K562 (cell line): Measurements from ENCODE around the gene B4GALT1. TPM values are rescaled to one million over a fixed set of nuclear protein-coding genes. Genes with fewer than 3 reads are reported as not detected.

Source experiments
- ELF1 ChIP-seq: fragments of 200-800 bp; sonication (Bioruptor generic); IDR thresholded peaks from 2 replicates; pipeline ENCODE4 v1.6.1; 2016; ENCODE audit warnings: missing genetic modification characterization, missing compliant biosample characterization
- EP300 ChIP-seq: IDR thresholded peaks from 2 replicates; pipeline ENCODE4 v1.6.1; 2012; ENCODE audit warnings: low read length, improper control_type of control experiment
- ETV5 ChIP-seq: sonication (generic); formaldehyde crosslinking; IDR thresholded peaks from 2 replicates; pipeline ENCODE4 v1.4.0; 2020; ENCODE audit warnings: low read depth, mild to moderate bottlenecking, missing genetic modification reagents
- FOSL1 ChIP-seq: fragments of 200-800 bp; sonication (Bioruptor generic); conservative IDR thresholded peaks from 2 replicates; pipeline ENCODE4 v1.6.1; 2016; ENCODE audit warnings: missing genetic modification characterization, missing compliant biosample characterization
- SMARCA4 ChIP-seq: fragments of 450-650 bp; IDR thresholded peaks from 2 replicates; pipeline ENCODE4 v1.6.1; 2016
- ZKSCAN8 ChIP-seq: fragments of 200-800 bp; sonication (Bioruptor generic); IDR thresholded peaks from 2 replicates; pipeline ENCODE4 v1.6.1; 2016; ENCODE audit warnings: missing genetic modification characterization, missing compliant biosample characterization
- ZNF217 ChIP-seq: sonication (generic); formaldehyde crosslinking; IDR thresholded peaks from 2 replicates; pipeline ENCODE4 v1.8.0; 2022; ENCODE audit warnings: mild to moderate bottlenecking, missing genetic modification reagents
- ZNF384 ChIP-seq: IDR thresholded peaks from 2 replicates; pipeline ENCODE4 v1.6.1; 2012; ENCODE audit warnings: low read depth, low read length, improper control_type of control experiment
- polyA plus RNA-seq, 8 experiments: library from polyadenylated mRNA; depleted of rRNA in 4 of 8; stranded (reverse) in 5 of 8; unstranded in 3 of 8; fragments of >200 nt; fragmentation: Nextera tagmentation in 2 of 8; fragmentation: Illumina TruSeq in 1 of 8; extraction: Ambion mirVana in 2 of 8; extraction: Trizol in 1 of 8; gene quantifications; 2 replicates each; pipeline versions ENCODE4 v1.2.1 to v1.2.3, GENCODE V29; 2011 to 2014; ENCODE audit warnings: inconsistent platforms in 1 of 8, missing spikeins in 1 of 8
- total RNA-seq, 7 experiments: library from RNA; depleted of rRNA in 6 of 7; stranded (reverse); fragments of >200 nt in 6 of 7; fragmentation: Illumina TruSeq in 2 of 7; extraction: Trizol in 2 of 7; gene quantifications; 2 replicates each; pipeline versions ENCODE4 v1.2.1 to v1.2.3, GENCODE V29; 2011 to 2021; ENCODE audit warnings: low replicate concordance in 1 of 7
- TF ChIP-seq, protein P1 (sequence below), 2 experiments: fragments of 150-350 bp in 1 of 2; IDR thresholded peaks; 2 replicates each; pipeline ENCODE4 v1.6.1; 2012 to 2016; ENCODE audit warnings: low read depth in 2 of 2, low read length in 2 of 2, mild to moderate bottlenecking in 1 of 2, moderate library complexity in 1 of 2
- TF ChIP-seq, protein P2 (sequence below), 2 experiments: fragments of 450-650 bp; IDR thresholded peaks; 2 replicates each; pipeline ENCODE4 v1.6.1; 2016
- TF ChIP-seq, protein P3 (sequence below), 2 experiments: IDR thresholded peaks in 1 of 2; conservative IDR thresholded peaks in 1 of 2; 2 replicates each; pipeline ENCODE4 v1.6.1; 2016; ENCODE audit warnings: low read depth in 2 of 2, mild to moderate bottlenecking in 1 of 2, missing compliant biosample characterization in 1 of 2, missing genetic modification characterization in 1 of 2, moderate library complexity in 1 of 2
- TF ChIP-seq, protein P4 (sequence below): IDR thresholded peaks from 2 replicates; pipeline ENCODE4 v1.6.1; 2016; ENCODE audit warnings: missing genetic modification characterization, missing compliant biosample characterization
- TF ChIP-seq, protein P5 (sequence below): fragments of 250-450 bp; sonication (Bioruptor Pico); IDR thresholded peaks from 2 replicates; pipeline ENCODE4 v1.4.0; 2020

The B4GALT1 gene
- total and polyA plus RNA-seq, 9 of the 15 experiments (the other 6 are each of a cell fraction or from before 2014, with no cell fraction given), result 4.1 to 26.8 (median 7.1) TPM

DNA sequence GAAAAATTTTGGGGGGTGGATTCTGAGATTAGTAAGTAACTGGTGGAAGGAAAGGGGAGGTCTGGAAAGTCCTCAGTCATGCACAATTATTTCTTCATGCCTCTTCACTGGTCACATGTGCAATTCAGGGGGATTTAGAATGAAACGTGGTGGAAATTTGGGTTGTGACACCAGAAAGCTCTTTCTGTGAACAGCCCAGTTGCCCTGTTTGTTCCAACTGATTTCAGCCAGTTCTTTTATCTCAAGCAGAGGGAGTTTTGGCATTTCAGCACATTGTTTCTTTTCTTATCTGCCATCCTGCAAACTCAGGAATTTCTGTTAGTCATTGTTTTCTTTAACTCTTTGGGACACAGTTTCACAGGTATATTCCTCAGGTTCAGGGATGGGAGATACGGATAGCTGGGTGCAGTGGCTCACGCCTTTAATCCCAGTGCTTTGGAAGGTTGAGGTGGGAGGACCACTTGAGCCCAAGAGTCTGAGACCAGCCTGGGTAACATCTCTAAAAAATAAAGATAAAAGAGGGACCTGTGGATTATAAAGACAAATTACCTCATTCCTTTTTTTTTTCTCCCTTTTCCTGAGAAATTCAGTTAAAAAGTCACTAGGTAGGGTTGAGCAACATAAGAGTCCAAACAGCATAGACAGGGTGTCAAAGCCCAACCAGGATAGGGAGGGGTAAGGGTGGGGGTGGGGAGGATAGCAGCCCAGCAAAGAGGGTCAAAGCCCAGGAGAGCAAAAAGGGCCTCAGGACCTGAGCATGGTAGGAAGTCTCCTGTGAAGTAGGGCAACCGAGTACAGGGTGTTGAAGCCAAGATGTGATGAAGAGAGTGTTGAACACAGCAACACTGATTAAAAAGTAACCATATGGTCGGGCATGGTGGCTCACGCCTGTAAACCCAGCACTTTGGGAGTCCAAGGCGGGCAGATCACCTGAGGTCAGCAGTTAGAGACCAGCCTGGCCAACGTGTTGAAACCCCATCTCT lies 5.4 kb upstream of the B4GALT1 start (continued):
- TF ChIP-seq ZNF217 (no peak), EP300 (peak; percentile 59; the same call in 1 of the 2 replicates), FOSL1 (peak; percentile 69), SMARCA4 (peak; percentile 78), ETV5 (CRISPR knock-in tag) (no peak), ZNF384 (no peak), ZKSCAN8 (CRISPR knock-in tag) (no peak), ELF1 (tag) (no peak)
- TF ChIP-seq, protein P1, sequence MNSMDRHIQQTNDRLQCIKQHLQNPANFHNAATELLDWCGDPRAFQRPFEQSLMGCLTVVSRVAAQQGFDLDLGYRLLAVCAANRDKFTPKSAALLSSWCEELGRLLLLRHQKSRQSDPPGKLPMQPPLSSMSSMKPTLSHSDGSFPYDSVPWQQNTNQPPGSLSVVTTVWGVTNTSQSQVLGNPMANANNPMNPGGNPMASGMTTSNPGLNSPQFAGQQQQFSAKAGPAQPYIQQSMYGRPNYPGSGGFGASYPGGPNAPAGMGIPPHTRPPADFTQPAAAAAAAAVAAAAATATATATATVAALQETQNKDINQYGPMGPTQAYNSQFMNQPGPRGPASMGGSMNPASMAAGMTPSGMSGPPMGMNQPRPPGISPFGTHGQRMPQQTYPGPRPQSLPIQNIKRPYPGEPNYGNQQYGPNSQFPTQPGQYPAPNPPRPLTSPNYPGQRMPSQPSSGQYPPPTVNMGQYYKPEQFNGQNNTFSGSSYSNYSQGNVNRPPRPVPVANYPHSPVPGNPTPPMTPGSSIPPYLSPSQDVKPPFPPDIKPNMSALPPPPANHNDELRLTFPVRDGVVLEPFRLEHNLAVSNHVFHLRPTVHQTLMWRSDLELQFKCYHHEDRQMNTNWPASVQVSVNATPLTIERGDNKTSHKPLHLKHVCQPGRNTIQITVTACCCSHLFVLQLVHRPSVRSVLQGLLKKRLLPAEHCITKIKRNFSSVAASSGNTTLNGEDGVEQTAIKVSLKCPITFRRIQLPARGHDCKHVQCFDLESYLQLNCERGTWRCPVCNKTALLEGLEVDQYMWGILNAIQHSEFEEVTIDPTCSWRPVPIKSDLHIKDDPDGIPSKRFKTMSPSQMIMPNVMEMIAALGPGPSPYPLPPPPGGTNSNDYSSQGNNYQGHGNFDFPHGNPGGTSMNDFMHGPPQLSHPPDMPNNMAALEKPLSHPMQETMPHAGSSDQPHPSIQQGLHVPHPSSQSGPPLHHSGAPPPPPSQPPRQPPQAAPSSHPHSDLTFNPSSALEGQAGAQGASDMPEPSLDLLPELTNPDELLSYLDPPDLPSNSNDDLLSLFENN (IDR thresholded peaks at IDR 0.05; ENCODE audit: low read depth in 2 of 2, low read length in 2 of 2), result no peak
- TF ChIP-seq, protein P2, sequence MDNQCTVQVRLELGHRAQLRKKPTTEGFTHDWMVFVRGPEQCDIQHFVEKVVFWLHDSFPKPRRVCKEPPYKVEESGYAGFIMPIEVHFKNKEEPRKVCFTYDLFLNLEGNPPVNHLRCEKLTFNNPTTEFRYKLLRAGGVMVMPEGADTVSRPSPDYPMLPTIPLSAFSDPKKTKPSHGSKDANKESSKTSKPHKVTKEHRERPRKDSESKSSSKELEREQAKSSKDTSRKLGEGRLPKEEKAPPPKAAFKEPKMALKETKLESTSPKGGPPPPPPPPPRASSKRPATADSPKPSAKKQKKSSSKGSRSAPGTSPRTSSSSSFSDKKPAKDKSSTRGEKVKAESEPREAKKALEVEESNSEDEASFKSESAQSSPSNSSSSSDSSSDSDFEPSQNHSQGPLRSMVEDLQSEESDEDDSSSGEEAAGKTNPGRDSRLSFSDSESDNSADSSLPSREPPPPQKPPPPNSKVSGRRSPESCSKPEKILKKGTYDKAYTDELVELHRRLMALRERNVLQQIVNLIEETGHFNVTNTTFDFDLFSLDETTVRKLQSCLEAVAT (IDR thresholded peaks at IDR 0.05), result no peak
- TF ChIP-seq, protein P3, sequence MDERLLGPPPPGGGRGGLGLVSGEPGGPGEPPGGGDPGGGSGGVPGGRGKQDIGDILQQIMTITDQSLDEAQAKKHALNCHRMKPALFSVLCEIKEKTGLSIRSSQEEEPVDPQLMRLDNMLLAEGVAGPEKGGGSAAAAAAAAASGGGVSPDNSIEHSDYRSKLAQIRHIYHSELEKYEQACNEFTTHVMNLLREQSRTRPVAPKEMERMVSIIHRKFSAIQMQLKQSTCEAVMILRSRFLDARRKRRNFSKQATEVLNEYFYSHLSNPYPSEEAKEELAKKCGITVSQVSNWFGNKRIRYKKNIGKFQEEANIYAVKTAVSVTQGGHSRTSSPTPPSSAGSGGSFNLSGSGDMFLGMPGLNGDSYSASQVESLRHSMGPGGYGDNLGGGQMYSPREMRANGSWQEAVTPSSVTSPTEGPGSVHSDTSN (CRISPR knock-in tag; IDR thresholded peaks at IDR 0.05; ENCODE audit: low read depth), result no peak
- TF ChIP-seq, protein P3 (tag; conservative IDR thresholded peaks at IDR 0.05; ENCODE audit: low read depth), result no peak
- TF ChIP-seq, protein P4, sequence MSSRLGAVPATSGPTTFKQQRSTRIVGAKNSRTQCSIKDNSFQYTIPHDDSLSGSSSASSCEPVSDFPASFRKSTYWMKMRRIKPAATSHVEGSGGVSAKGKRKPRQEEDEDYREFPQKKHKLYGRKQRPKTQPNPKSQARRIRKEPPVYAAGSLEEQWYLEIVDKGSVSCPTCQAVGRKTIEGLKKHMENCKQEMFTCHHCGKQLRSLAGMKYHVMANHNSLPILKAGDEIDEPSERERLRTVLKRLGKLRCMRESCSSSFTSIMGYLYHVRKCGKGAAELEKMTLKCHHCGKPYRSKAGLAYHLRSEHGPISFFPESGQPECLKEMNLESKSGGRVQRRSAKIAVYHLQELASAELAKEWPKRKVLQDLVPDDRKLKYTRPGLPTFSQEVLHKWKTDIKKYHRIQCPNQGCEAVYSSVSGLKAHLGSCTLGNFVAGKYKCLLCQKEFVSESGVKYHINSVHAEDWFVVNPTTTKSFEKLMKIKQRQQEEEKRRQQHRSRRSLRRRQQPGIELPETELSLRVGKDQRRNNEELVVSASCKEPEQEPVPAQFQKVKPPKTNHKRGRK (tag), result no peak
- TF ChIP-seq, protein P5, sequence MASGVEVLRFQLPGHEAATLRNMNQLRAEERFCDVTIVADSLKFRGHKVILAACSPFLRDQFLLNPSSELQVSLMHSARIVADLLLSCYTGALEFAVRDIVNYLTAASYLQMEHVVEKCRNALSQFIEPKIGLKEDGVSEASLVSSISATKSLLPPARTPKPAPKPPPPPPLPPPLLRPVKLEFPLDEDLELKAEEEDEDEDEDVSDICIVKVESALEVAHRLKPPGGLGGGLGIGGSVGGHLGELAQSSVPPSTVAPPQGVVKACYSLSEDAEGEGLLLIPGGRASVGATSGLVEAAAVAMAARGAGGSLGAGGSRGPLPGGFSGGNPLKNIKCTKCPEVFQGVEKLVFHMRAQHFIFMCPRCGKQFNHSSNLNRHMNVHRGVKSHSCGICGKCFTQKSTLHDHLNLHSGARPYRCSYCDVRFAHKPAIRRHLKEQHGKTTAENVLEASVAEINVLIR (CRISPR knock-in tag), result no peak
